ENCODE results near the gene HDAC7. TPM values are rescaled to one million over a fixed set of nuclear protein-coding genes. Genes with fewer than 3 reads are reported as not detected.
A peak's percentile ranks its signal among the peaks of the same experiment; 100 is the strongest.

HDAC7 gene
- total and polyA plus RNA-seq, 2 of the 13 experiments (the other 11 are each of a cell fraction or from before 2014, with no cell fraction given): 4.6 to 10.8 TPM

DNA sequence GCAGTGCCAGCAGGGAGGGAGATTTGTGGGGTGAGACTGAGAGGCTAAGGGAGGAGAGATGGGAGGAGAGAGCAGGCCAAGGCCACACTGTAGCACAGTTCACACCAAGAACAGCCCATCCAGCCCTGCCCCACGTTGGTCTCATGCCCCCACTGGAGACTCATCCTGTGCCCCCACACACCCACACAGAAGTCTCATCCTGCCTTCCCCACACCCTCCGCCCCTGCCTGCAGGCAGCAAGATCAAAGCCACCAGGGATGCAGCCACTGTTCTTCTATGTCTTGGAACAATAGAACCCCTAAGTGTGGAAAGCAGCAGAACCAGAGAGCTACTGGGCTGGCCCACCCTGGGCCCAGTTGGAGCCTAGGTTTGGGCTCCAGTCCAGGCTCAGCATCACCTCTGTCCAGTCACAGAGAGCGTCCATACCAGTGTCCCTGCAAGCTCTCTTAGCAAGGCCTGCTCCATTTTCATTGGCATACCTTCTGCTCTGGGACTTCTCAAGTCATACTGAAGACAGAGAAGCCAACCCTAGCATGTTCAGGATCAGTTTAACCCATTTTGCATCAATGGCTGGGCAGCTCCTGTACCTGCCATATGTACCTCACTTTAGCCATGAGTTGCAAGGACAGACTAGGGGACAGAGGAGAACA lies 31.7 kb upstream of the HDAC7 start:
- Histone ChIP-seq H3K36me3 (replicated peaks in 1 of 2; ENCODE audit: control insufficient read depth in 1 of 2, insufficient read depth in 2 of 2, low read length in 2 of 2) (no peaks in the 10 kb centered on the region), H3K27me3 (ENCODE audit: control insufficient read depth in 1 of 2, insufficient read depth in 2 of 2, low read length in 2 of 2) (no peaks in the 10 kb centered on the region), H3K9me3 (ENCODE audit: low read length) (no peaks in the 10 kb centered on the region), H3K79me2 (ENCODE audit: insufficient read depth, low read length) (no peaks in the 10 kb centered on the region), H4K20me1 (ENCODE audit: insufficient read depth, low read length) (no peaks in the 10 kb centered on the region), H3K4me1 (ENCODE audit: insufficient read depth, low read length) (peaks cover 36% of the 10 kb centered on the region), H3K9ac (ENCODE audit: insufficient read depth, low read depth, low read length) (peak overlapping the region; percentile 5; the same call in 1 of the 2 replicates), H3K27ac (ENCODE audit: extremely low read length, insufficient read depth, low read length) (peak overlapping the region; percentile 71), H2AFZ (ENCODE audit: low read length) (no peak overlapping the region), H3K4me2 (ENCODE audit: low read depth, low read length) (peak overlapping the region; percentile 76), H3K4me3 (replicated peaks in 1 of 3; ENCODE audit: insufficient read depth in 1 of 3, low read depth in 2 of 3, low read length in 3 of 3) (peak overlapping the region in 1 of 3 experiments; percentile 39; a peak in 2 of 6 replicates)
- intact Hi-C loops (cut with micrococcal nuclease; ENCODE audit: unreplicated experiment) (no loop called here), in situ Hi-C loops (cut with HindIII; ENCODE audit: extremely low pct_ligation_motif_present, low pct_unique_long_range_greater_than_20kb) (no loop called here)
- TF ChIP-seq, protein P1, sequence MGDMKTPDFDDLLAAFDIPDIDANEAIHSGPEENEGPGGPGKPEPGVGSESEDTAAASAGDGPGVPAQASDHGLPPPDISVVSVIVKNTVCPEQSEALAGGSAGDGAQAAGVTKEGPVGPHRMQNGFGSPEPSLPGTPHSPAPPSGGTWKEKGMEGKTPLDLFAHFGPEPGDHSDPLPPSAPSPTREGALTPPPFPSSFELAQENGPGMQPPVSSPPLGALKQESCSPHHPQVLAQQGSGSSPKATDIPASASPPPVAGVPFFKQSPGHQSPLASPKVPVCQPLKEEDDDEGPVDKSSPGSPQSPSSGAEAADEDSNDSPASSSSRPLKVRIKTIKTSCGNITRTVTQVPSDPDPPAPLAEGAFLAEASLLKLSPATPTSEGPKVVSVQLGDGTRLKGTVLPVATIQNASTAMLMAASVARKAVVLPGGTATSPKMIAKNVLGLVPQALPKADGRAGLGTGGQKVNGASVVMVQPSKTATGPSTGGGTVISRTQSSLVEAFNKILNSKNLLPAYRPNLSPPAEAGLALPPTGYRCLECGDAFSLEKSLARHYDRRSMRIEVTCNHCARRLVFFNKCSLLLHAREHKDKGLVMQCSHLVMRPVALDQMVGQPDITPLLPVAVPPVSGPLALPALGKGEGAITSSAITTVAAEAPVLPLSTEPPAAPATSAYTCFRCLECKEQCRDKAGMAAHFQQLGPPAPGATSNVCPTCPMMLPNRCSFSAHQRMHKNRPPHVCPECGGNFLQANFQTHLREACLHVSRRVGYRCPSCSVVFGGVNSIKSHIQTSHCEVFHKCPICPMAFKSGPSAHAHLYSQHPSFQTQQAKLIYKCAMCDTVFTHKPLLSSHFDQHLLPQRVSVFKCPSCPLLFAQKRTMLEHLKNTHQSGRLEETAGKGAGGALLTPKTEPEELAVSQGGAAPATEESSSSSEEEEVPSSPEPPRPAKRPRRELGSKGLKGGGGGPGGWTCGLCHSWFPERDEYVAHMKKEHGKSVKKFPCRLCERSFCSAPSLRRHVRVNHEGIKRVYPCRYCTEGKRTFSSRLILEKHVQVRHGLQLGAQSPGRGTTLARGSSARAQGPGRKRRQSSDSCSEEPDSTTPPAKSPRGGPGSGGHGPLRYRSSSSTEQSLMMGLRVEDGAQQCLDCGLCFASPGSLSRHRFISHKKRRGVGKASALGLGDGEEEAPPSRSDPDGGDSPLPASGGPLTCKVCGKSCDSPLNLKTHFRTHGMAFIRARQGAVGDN (CRISPR knock-in tag; IDR thresholded peaks at IDR 0.05): peak; percentile 20; the same call in 1 of the 2 replicates
- TF ChIP-seq NRL (CRISPR knock-in tag; IDR thresholded peaks at IDR 0.05; ENCODE audit: borderline replicate concordance): 0 out of 2 replicates have a peak, but pooled peaks have one; percentile 19
- TF ChIP-seq, protein P2, sequence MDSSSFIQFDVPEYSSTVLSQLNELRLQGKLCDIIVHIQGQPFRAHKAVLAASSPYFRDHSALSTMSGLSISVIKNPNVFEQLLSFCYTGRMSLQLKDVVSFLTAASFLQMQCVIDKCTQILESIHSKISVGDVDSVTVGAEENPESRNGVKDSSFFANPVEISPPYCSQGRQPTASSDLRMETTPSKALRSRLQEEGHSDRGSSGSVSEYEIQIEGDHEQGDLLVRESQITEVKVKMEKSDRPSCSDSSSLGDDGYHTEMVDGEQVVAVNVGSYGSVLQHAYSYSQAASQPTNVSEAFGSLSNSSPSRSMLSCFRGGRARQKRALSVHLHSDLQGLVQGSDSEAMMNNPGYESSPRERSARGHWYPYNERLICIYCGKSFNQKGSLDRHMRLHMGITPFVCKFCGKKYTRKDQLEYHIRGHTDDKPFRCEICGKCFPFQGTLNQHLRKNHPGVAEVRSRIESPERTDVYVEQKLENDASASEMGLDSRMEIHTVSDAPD (CRISPR knock-in tag; IDR thresholded peaks at IDR 0.05): no peak
- TF ChIP-seq, protein P3, sequence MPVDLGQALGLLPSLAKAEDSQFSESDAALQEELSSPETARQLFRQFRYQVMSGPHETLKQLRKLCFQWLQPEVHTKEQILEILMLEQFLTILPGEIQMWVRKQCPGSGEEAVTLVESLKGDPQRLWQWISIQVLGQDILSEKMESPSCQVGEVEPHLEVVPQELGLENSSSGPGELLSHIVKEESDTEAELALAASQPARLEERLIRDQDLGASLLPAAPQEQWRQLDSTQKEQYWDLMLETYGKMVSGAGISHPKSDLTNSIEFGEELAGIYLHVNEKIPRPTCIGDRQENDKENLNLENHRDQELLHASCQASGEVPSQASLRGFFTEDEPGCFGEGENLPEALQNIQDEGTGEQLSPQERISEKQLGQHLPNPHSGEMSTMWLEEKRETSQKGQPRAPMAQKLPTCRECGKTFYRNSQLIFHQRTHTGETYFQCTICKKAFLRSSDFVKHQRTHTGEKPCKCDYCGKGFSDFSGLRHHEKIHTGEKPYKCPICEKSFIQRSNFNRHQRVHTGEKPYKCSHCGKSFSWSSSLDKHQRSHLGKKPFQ (CRISPR knock-in tag; IDR thresholded peaks at IDR 0.05; ENCODE audit: insufficient replicate concordance): peak; percentile 93
- ChIA-PET CTCF (ENCODE audit: low intra/inter-chr PET ratio, low total read pairs) (no interaction called here), POLR2A (interaction anchor here (0.6 to 2.8 kb wide), 3 partner anchors 12 to 31 kb away, joined by 3 to 11 read pairs (median 3); partner anchors contain the start of gene HDAC7)
- peak; percentile 40 for ATAC-seq
- no peak for FAIRE-seq
- BruUV-seq (replicated peaks): no TSS peak
- 35% methylated on average over 2 of the region's 3 CpGs for WGBS (ENCODE audit: low lambda C conversion rate)
- DNase-seq (ENCODE audit: low spot score): no peak

All from HepG2 (cell line).